HepG2 (cell line): Measurements from ENCODE around the gene CISTR. TPM values are rescaled to one million over a fixed set of nuclear protein-coding genes. Genes with fewer than 3 reads are reported as not detected.

Experiments used
- MLXIP ChIP-seq: sonication (generic); formaldehyde crosslinking; IDR thresholded peaks from 2 replicates; pipeline ENCODE4 v1.9.0; 2021; ENCODE audit warnings: missing genetic modification reagents, borderline replicate concordance
- PHF21A ChIP-seq: sonication (generic); formaldehyde crosslinking; IDR thresholded peaks from 2 replicates; pipeline ENCODE4 v1.5.0; 2020; ENCODE audit warnings: mild to moderate bottlenecking, missing genetic modification reagents
- PRDM10 ChIP-seq: sonication (generic); formaldehyde crosslinking; IDR thresholded peaks from 2 replicates; pipeline ENCODE4 v1.4.0; 2020; ENCODE audit warnings: low read depth, missing genetic modification reagents
- ZNF337 ChIP-seq: sonication (generic); formaldehyde crosslinking; IDR thresholded peaks from 2 replicates; pipeline ENCODE4 v1.5.1; 2020; ENCODE audit warnings: missing genetic modification reagents, low read depth, mild to moderate bottlenecking, borderline replicate concordance
- polyA plus RNA-seq, 8 experiments: library from polyadenylated mRNA; depleted of rRNA in 3 of 8; stranded (reverse) in 7 of 8; unstranded in 1 of 8; fragments of >200 nt; fragmentation: Illumina TruSeq in 4 of 8; extraction: Trizol in 4 of 8; gene quantifications; 2 replicates each; pipeline versions ENCODE4 v1.2.1 to v1.2.3, GENCODE V29; 2011 to 2016; ENCODE audit warnings: low read depth in 4 of 8, missing spikeins in 1 of 8, mixed read lengths in 1 of 8; ENCODE audit not compliant: insufficient read depth in 1 of 8
- total RNA-seq, 5 experiments: library from RNA; depleted of rRNA; stranded (reverse); fragments of >200 nt; fragmentation: Illumina TruSeq; extraction: Trizol; gene quantifications; 2 replicates each; pipeline ENCODE4 v1.2.3, GENCODE V29; 2016; ENCODE audit warnings: low read depth in 1 of 5

The CISTR gene
- total and polyA plus RNA-seq, 2 of the 13 experiments (the other 11 are each of a cell fraction or from before 2014, with no cell fraction given): not detected

DNA sequence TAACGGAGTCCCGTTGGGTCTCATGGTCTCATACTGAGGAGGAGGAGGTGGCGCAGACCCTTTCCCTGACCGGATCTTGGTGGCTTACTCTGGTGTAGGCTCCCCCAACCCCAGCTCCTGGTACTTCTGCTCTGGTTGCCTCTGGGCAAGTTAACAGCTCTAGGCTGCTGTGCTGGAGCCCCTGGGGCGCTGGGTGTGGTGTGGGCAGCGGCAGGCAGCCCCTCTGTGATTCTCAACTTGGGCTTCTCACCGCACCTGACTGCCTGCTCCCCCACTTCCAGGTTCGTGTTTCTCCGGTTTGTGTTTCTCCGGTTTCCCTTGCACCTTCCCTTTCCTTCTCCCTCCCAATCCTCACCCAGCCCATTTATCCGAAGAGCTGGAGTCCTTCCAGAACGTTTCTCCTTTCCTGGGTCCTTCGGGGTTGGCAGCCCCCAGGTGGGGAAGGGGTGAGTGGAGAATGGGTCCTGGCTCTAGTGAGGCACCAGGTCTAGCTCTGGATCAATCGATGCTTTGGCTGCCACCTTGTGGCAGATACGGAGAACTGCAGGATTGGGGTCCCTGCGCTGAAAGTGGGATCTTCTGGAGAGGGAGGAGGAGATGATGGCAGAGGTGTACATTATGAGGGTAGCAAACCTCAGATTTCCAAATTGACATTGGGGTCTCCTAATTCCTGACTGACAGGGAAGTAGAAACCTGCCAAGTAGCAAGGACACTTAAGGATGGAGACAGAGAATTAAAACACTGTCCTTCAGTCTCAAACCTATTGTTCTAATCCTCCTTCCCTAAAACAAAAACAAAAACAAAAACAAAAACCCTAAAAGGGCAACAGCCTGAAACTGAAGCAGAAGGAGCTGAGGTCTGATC, 8.3 kb downstream of the CISTR start (continued):
- no peak for TF ChIP-seq MLXIP (CRISPR knock-in tag)
- TF ChIP-seq PHF21A (CRISPR knock-in tag): no peak
- no peak for TF ChIP-seq PRDM10 (CRISPR knock-in tag)
- no peak for TF ChIP-seq ZNF337
- TF ChIP-seq, all 625 proteins: peak for 18
